ENCODE data around the gene ERMP1.
A peak's percentile ranks its signal among the peaks of the same experiment; 100 is the strongest.

Gene ERMP1

DNA sequence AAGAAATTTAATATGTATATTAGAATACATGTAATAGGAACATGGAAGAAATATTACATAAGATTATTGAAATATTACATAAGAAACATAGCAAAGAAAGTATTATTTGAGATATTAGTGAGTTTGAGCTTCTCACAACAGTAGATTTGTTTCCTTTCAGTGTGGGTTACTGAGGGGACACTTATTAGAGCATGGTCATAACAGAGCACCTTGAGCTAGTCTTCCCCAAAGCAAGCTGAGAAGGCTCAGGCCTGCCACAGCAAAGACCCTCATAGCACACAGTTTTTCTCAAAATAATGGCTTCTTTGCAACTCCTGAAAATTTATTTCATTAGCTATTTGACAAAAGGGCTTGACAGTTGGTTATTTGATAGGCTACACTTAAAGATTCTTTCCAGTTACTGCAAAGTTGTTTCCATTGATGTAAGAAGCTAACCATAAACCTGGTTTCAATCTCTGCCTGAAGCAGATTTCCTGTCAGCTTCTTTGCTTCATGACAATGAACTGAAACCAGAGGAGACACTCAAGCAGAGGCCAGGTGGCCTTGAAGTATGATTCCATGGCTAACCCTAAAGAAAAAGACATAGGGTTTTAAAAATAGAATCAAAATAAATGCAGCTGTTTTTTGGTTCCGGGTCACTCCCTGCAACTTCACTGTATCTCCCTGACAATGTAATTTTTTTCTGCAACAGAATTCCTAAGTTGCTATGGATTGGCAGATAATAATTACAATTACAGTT, 68.6 kb downstream of the ERMP1 start:
- no peak for DNase-seq
- no peak overlapping the region for H3K4me3 Mint-ChIP-seq
- no peaks in the 10 kb centered on the region for H3K9me3 Mint-ChIP-seq
- H3K36me3 Mint-ChIP-seq (ENCODE audit: low read depth), result peaks cover 70% of the 10 kb centered on the region
- TF ChIP-seq, protein P1, sequence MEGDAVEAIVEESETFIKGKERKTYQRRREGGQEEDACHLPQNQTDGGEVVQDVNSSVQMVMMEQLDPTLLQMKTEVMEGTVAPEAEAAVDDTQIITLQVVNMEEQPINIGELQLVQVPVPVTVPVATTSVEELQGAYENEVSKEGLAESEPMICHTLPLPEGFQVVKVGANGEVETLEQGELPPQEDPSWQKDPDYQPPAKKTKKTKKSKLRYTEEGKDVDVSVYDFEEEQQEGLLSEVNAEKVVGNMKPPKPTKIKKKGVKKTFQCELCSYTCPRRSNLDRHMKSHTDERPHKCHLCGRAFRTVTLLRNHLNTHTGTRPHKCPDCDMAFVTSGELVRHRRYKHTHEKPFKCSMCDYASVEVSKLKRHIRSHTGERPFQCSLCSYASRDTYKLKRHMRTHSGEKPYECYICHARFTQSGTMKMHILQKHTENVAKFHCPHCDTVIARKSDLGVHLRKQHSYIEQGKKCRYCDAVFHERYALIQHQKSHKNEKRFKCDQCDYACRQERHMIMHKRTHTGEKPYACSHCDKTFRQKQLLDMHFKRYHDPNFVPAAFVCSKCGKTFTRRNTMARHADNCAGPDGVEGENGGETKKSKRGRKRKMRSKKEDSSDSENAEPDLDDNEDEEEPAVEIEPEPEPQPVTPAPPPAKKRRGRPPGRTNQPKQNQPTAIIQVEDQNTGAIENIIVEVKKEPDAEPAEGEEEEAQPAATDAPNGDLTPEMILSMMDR (IDR thresholded peaks at IDR 0.05), result no peak
- no peaks in the 10 kb centered on the region for H3K27me3 Mint-ChIP-seq (ENCODE audit: low read depth, poor library complexity)
- no peak overlapping the region for H3K27ac Mint-ChIP-seq
- no peaks in the 10 kb centered on the region for H3K4me1 Mint-ChIP-seq

DNA sequence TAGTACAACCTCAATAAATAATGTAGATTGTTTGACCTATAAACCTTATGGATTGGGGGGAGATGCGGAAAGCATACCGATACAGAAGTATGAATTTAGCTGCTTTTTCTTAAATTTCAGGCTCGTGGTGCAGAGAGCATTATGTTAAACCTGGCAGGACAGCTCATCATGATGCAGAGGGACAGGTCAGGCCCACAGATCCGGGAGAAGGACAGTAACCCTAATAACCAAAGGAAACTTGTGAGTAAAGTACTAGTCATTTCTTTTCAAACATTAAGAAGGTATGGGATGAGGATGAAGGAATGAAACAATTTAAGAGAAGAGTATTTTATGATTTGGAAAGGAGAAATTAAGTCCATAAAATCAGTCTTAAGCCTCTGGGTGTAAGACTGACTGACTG, 70.5 kb downstream of the ERMP1 start:
- peaks cover 71% of the 10 kb centered on the region for H3K36me3 Mint-ChIP-seq (ENCODE audit: low read depth)
- H3K27ac Mint-ChIP-seq, result no peak overlapping the region
- H3K27me3 Mint-ChIP-seq (ENCODE audit: low read depth, poor library complexity), result no peaks in the 10 kb centered on the region
- TF ChIP-seq, protein P1 (IDR thresholded peaks at IDR 0.05), result no peak
- DNase-seq, result no peak
- H3K4me3 Mint-ChIP-seq, result no peak overlapping the region
- no peaks in the 10 kb centered on the region for H3K9me3 Mint-ChIP-seq
- no peaks in the 10 kb centered on the region for H3K4me1 Mint-ChIP-seq

DNA sequence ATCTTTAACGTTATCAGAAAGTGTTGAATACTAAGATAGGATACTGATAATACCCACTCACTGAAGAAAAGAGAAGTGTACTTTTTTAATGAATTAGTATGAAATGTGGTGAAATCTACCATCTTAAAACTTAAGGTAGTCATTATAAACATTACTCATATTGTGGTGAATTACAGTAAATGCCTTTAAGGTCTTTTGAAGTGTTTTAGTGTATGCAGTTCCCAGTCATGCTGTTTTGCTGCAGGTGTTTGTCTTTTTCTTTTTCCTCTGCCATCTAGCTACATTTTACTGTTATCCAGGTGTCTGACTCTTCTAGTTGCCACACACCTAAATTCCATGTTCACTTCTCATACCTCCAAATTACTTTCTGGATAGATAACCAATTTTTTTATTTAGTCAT, 72.6 kb downstream of the ERMP1 start:
- Mint-ChIP-seq H3K36me3 (ENCODE audit: low read depth) (peaks cover 65% of the 10 kb centered on the region), H3K27me3 (ENCODE audit: low read depth, poor library complexity) (no peaks in the 10 kb centered on the region)

DNA sequence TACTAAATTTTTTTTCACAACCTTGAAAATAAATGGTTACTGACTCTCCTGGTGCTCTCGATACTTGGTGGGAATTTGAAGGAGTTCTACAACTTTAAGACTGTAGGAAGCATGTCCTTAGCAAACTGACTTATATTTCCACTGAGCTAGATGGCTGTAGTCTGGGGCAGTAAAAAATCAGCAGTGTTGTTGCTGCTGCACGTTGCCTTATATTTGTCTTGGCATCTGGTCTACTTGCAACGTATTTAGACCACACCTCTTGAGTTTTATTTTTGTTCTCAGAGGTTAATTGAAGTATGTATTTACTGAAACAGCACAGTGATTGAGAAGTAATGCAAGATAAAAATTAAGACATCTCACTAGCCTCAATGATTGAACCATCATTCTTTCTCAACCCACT, 76.3 kb downstream of the ERMP1 start:
- no peaks in the 10 kb centered on the region for H3K9me3 Mint-ChIP-seq
- H3K4me1 Mint-ChIP-seq, result no peaks in the 10 kb centered on the region
- no peaks in the 10 kb centered on the region for H3K27me3 Mint-ChIP-seq (ENCODE audit: low read depth, poor library complexity)
- DNase-seq, result no peak
- peak overlapping the region; percentile 6 for H3K27ac Mint-ChIP-seq
- TF ChIP-seq, protein P1 (IDR thresholded peaks at IDR 0.05), result no peak
- peaks cover 49% of the 10 kb centered on the region for H3K36me3 Mint-ChIP-seq (ENCODE audit: low read depth)
- H3K4me3 Mint-ChIP-seq, result no peak overlapping the region

More for the DNA sequence above, 72.6 kb downstream of the ERMP1 start:
- peak overlapping the region; percentile 26 for H3K27ac Mint-ChIP-seq
- no peak for DNase-seq
- H3K4me3 Mint-ChIP-seq, result no peak overlapping the region
- H3K4me1 Mint-ChIP-seq, result no peaks in the 10 kb centered on the region
- TF ChIP-seq, protein P1 (IDR thresholded peaks at IDR 0.05), result no peak
- no peaks in the 10 kb centered on the region for H3K9me3 Mint-ChIP-seq

DNA sequence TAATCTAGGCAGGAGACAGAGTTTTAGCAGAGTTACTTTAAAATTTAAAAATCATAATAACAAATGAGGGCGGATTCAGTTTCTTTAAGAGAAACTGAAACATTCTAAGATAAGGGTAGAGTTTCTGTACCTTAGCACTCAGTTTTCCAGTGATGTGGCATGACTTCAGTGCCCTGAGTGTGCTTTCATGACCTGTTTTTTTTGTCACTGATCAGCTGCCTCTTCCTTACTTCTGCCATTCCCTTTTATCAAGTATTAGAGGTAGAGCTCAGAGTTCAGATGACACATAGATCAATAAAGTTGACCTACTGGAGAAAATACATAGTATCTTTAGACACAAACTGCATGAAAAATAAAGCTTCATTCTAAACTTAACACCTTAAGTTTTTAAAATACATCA, 82.3 kb downstream of the ERMP1 start:
- no peak overlapping the region for H3K27ac Mint-ChIP-seq
- no peak for DNase-seq
- TF ChIP-seq, protein P1 (IDR thresholded peaks at IDR 0.05), result no peak
- no peaks in the 10 kb centered on the region for H3K4me1 Mint-ChIP-seq
- no peaks in the 10 kb centered on the region for H3K9me3 Mint-ChIP-seq
- no peak overlapping the region for H3K4me3 Mint-ChIP-seq
- peaks cover 3% of the 10 kb centered on the region for H3K27me3 Mint-ChIP-seq (ENCODE audit: low read depth, poor library complexity)
- peaks cover 44% of the 10 kb centered on the region for H3K36me3 Mint-ChIP-seq (ENCODE audit: low read depth)

DNA sequence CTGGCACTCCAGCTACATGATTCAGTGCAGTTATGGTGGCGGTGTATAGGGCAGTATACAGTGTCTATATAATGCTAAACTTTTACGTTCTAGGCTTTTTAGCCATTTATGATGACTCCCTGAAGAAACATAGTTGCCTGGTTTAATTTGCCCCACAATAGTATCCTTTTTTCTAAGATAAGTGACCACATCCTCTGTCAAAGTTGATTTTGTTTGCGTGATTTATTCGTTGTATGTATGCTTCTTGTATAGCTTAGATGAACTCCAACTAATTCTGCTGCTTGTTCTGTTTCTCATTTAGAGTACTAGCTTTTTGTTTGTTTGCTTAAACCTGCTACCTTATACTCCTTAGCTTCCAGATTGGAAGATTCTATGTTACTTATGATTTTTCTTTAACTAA, 83.6 kb downstream of the ERMP1 start:
- TF ChIP-seq, protein P1 (IDR thresholded peaks at IDR 0.05), result no peak
- H3K4me3 Mint-ChIP-seq, result no peak overlapping the region
- H3K36me3 Mint-ChIP-seq (ENCODE audit: low read depth), result peaks cover 52% of the 10 kb centered on the region
- H3K27ac Mint-ChIP-seq, result no peak overlapping the region
- DNase-seq, result no peak
- peaks cover 3% of the 10 kb centered on the region for H3K27me3 Mint-ChIP-seq (ENCODE audit: low read depth, poor library complexity)
- no peaks in the 10 kb centered on the region for H3K9me3 Mint-ChIP-seq
- H3K4me1 Mint-ChIP-seq, result no peaks in the 10 kb centered on the region

All from nephron progenitor cell (in vitro differentiated cells).